Measurements from ENCODE around the gene CELF3. TPM values are rescaled to one million over a fixed set of nuclear protein-coding genes. Genes with fewer than 3 reads are reported as not detected.

Gene CELF3
- total and polyA plus RNA-seq, 9 of the 15 experiments (the other 6 are each of a cell fraction or from before 2014, with no cell fraction given), result not detected

GRCh38 chr1:151762941-151763921, 46.6 kb upstream of the CELF3 start, which contains the start of gene MRPL9 (continued):
- TF ChIP-seq OTX1 (CRISPR knock-in tag; IDR thresholded peaks at IDR 0.05), result no peak
- no peak for TF ChIP-seq CCAR2 (IDR thresholded peaks at IDR 0.05; ENCODE audit: low read depth, low read length)
- no peak for TF ChIP-seq CUX1 (CRISPR knock-in tag; IDR thresholded peaks at IDR 0.05)
- no peak for TF ChIP-seq RBM25 (IDR thresholded peaks at IDR 0.05; ENCODE audit: low read depth, low read length, severe bottlenecking)
- no peak for TF ChIP-seq MXI1 (IDR thresholded peaks at IDR 0.05; ENCODE audit: low read depth, low read length)
- no peak for TF ChIP-seq ZBTB8A (IDR thresholded peaks at IDR 0.05; ENCODE audit: partially characterized antibody)
- TF ChIP-seq EWSR1 (IDR thresholded peaks at IDR 0.05; ENCODE audit: borderline replicate concordance, low read depth, partially characterized antibody), result no peak
- no peak for TF ChIP-seq MLX (CRISPR knock-in tag; conservative IDR thresholded peaks at IDR 0.05)
- TF ChIP-seq MEF2D (tag; conservative IDR thresholded peaks at IDR 0.05; ENCODE audit: low read depth), result no peak
- TF ChIP-seq ASH1L (IDR thresholded peaks at IDR 0.05; ENCODE audit: borderline replicate concordance, low read depth, partially characterized antibody), result no peak
- peak; percentile 42; the same call in 1 of the 2 replicates for TF ChIP-seq TCF3 (CRISPR knock-in tag; IDR thresholded peaks at IDR 0.05)
- TF ChIP-seq ZBTB1 (CRISPR knock-in tag; IDR thresholded peaks at IDR 0.05; ENCODE audit: borderline replicate concordance, low read depth), result 0 out of 2 replicates have a peak, but pooled peaks have one; percentile 36
- no peak for TF ChIP-seq HDAC8 (tag; IDR thresholded peaks at IDR 0.05)
- no peak for TF ChIP-seq ZNF146 (CRISPR knock-in tag; IDR thresholded peaks at IDR 0.05; ENCODE audit: unreplicated experiment)
- no peak for TF ChIP-seq NBN (IDR thresholded peaks at IDR 0.05; ENCODE audit: low read depth)
- TF ChIP-seq CTCF (IDR thresholded peaks at IDR 0.05 in 2 of 3, conservative IDR thresholded peaks at IDR 0.05 in 1 of 3; ENCODE audit: insufficient read depth in 2 of 3, low read depth in 1 of 3, low read length in 3 of 3), result no peak; a peak in 1 of 6 replicates
- no peak for TF ChIP-seq SAP30 (IDR thresholded peaks at IDR 0.05; ENCODE audit: borderline replicate concordance, insufficient read depth, low read depth, low read length, poor library complexity, severe bottlenecking)
- no peak for TF ChIP-seq DDX20 (tag; IDR thresholded peaks at IDR 0.05; ENCODE audit: low read depth)
